ENCODE results near the gene LOXHD1. TPM values are rescaled to one million over a fixed set of nuclear protein-coding genes. Genes with fewer than 3 reads are reported as not detected.

The LOXHD1 gene
- total and polyA plus RNA-seq, 3 donors from 2014 or later = 11.3 to 59.4 (median 29.6) TPM

DNA sequence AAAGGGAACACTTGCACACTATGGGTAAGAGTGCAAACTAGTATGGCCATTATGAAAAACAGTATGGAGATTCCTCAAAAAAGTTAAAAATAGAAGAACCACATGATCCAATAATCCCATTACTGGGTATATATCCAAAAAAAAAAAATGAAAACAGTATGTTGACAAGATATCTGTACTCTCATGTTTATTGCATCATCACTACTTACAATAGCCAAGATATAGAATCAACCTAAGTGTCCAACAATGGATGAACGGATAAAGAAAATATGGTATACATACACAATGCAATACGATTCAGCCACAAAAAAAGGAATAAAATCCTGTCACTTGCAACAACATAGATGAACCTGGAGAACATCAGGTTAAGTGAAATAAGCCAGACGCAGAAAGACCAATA, 73.3 kb downstream of the LOXHD1 start:
- no peaks in the 10 kb centered on the region for H3K4me1 ChIP-seq
- TF ChIP-seq, protein P1, sequence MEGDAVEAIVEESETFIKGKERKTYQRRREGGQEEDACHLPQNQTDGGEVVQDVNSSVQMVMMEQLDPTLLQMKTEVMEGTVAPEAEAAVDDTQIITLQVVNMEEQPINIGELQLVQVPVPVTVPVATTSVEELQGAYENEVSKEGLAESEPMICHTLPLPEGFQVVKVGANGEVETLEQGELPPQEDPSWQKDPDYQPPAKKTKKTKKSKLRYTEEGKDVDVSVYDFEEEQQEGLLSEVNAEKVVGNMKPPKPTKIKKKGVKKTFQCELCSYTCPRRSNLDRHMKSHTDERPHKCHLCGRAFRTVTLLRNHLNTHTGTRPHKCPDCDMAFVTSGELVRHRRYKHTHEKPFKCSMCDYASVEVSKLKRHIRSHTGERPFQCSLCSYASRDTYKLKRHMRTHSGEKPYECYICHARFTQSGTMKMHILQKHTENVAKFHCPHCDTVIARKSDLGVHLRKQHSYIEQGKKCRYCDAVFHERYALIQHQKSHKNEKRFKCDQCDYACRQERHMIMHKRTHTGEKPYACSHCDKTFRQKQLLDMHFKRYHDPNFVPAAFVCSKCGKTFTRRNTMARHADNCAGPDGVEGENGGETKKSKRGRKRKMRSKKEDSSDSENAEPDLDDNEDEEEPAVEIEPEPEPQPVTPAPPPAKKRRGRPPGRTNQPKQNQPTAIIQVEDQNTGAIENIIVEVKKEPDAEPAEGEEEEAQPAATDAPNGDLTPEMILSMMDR (IDR thresholded peaks at IDR 0.05) = no peak
- no peak for TF ChIP-seq POLR2A (IDR thresholded peaks at IDR 0.05)
- 85 to 88% methylated on average over 3 of the region's 3 CpGs for WGBS, 2 donors
- intact Hi-C loops (cut with DNase I; ENCODE audit: low total_unique reads) = no loop called here
- no peaks in the 10 kb centered on the region for H3K36me3 ChIP-seq (ENCODE audit: low read depth, missing control alignments)
- H3K27me3 ChIP-seq = no peaks in the 10 kb centered on the region
- no peaks in the 10 kb centered on the region for H3K9me3 ChIP-seq
- no peak overlapping the region for H3K27ac ChIP-seq
- H3K4me3 ChIP-seq = no peak overlapping the region
- no peak for DNase-seq

DNA sequence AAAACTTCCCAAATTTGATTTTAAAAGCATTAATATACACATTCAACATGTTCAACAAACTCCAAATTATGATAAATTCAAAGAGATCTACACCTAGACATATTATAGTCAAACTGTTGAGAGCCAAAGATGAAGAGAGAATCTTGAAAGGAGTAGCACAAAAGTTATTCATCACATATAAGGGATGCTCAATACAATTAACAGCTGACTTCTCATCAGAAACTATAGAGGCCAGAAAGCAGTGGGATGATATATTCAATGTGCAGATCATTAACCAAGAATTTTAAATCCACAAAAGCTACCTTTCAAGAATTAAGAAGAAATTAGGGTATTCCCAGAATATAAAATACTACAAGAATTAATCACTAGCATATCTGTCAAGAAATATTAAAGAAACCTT, 75.4 kb downstream of the LOXHD1 start:
- Histone ChIP-seq H3K36me3 (ENCODE audit: low read depth, missing control alignments) (no peaks in the 10 kb centered on the region), H3K27ac (no peak overlapping the region), H3K27me3 (no peaks in the 10 kb centered on the region), H3K4me1 (no peaks in the 10 kb centered on the region), H3K4me3 (no peak overlapping the region), H3K9me3 (no peaks in the 10 kb centered on the region)
- intact Hi-C loops (cut with DNase I; ENCODE audit: low total_unique reads) = no loop called here
- no peak for DNase-seq
- TF ChIP-seq, protein P1 (IDR thresholded peaks at IDR 0.05) = no peak
- TF ChIP-seq POLR2A (IDR thresholded peaks at IDR 0.05) = no peak

DNA sequence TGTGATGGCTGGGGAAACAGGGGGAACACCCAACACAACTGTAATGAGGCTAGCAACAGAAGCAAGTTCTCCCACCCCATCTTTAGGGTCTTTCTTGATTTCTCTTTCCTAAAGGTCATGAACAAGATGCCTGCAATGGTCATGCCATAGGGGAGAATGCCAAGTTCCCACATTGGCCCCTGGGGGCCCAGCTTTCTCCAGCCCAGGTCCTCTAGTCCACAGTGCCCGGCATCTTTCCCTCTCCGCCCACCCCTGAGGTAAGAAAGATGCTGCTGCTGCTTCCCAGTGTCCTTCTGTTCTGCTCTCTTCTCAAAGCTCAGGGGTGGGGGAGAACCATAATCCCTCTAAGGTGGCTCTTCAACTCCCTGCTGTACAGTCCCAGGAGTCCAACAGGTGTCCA, 78.0 kb downstream of the LOXHD1 start:
- Histone ChIP-seq H3K4me3 (no peak overlapping the region), H3K27ac (no peak overlapping the region), H3K4me1 (no peaks in the 10 kb centered on the region), H3K27me3 (no peaks in the 10 kb centered on the region), H3K36me3 (ENCODE audit: low read depth, missing control alignments) (no peaks in the 10 kb centered on the region), H3K9me3 (no peaks in the 10 kb centered on the region)
- TF ChIP-seq, protein P1 (IDR thresholded peaks at IDR 0.05) = no peak
- TF ChIP-seq POLR2A (IDR thresholded peaks at IDR 0.05) = no peak
- no peak for DNase-seq
- 92 to 100% methylated on average over 2 of the region's 2 CpGs for WGBS, 2 donors
- intact Hi-C loops (cut with DNase I; ENCODE audit: low total_unique reads) = no loop called here

DNA sequence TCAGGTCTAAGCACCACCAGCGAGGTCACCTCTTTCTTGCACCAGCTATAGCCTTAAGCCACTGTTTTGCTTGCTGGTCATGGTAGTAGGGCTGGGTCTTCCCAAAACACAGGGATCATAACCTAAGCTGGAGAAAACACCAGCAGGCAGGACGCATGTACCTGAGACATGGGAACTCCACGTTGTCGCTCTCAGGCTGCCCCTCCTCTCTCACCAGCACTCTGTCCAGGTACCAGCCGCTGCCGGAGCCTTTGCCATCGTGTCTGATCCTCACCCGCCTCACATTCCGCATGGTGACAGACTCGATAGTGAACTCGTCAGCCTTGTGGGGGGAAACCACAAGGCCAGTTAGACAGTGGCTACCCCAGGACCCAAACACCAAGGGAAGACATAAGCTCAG, 79.5 kb downstream of the LOXHD1 start:
- Histone ChIP-seq H3K9me3 (no peaks in the 10 kb centered on the region), H3K27me3 (no peaks in the 10 kb centered on the region), H3K36me3 (ENCODE audit: low read depth, missing control alignments) (no peaks in the 10 kb centered on the region), H3K4me1 (no peaks in the 10 kb centered on the region), H3K27ac (no peak overlapping the region), H3K4me3 (no peak overlapping the region)
- DNase-seq = no peak
- TF ChIP-seq, protein P1 (IDR thresholded peaks at IDR 0.05) = no peak
- no peak for TF ChIP-seq POLR2A (IDR thresholded peaks at IDR 0.05)
- WGBS, 2 donors = 91 to 92% methylated on average over 11 of the region's 11 CpGs
- intact Hi-C loops (cut with DNase I; ENCODE audit: low total_unique reads) = no loop called here

DNA sequence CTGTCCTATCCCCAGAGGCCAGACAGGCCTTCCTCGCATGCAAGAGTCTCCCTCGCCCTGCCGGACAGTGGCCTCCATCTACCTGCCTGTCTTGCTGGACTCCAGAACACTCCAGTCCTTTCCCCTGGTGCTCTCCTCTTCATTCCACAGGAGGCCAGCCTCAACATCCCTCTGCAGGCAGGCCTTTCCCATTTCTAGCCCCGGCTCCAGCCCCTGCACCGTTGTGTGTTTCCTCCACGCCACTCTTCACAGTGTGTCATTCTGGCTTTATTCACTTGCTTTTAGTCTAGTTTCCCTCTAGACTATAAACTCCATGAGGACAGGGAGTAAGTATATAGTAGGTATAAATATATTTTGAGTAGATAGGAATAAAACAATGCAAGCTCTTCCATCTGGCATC, 81.2 kb downstream of the LOXHD1 start:
- 93% methylated on average over 6 of the region's 6 CpGs for WGBS, 2 donors
- Histone ChIP-seq H3K4me3 (no peak overlapping the region), H3K27me3 (no peaks in the 10 kb centered on the region), H3K4me1 (no peaks in the 10 kb centered on the region), H3K27ac (no peak overlapping the region), H3K36me3 (ENCODE audit: low read depth, missing control alignments) (no peaks in the 10 kb centered on the region), H3K9me3 (no peaks in the 10 kb centered on the region)
- TF ChIP-seq POLR2A (IDR thresholded peaks at IDR 0.05) = no peak
- TF ChIP-seq, protein P1 (IDR thresholded peaks at IDR 0.05) = no peak
- DNase-seq = no peak
- intact Hi-C loops (cut with DNase I; ENCODE audit: low total_unique reads) = no loop called here

Measured in testis (tissue), 3 donors.